ENCODE measurements around the gene IL21R. TPM values are rescaled to one million over a fixed set of nuclear protein-coding genes. Genes with fewer than 3 reads are reported as not detected.
A peak's percentile ranks its signal among the peaks of the same experiment; 100 is the strongest.

IL21R gene
- total and polyA plus RNA-seq, 2 donors (not counting 3 experiments of a cell fraction or from before 2014, with no cell fraction given), result 0.03 TPM; not detected in 1

- intact Hi-C loops (cut with micrococcal nuclease), result no loop called here
- TF ChIP-seq JUN (IDR thresholded peaks at IDR 0.05; ENCODE audit: borderline replicate concordance, insufficient read depth, insufficient read length, low read depth), result no peak
- TF ChIP-seq CTCF (IDR thresholded peaks at IDR 0.05; ENCODE audit: extremely low read depth in 1 of 2, insufficient read depth in 1 of 2, low read depth in 1 of 2, low read length in 2 of 2), result no peak
- no peak for TF ChIP-seq FOS (IDR thresholded peaks at IDR 0.05; ENCODE audit: borderline replicate concordance, insufficient read depth, low read length)
- TF ChIP-seq POLR2A (IDR thresholded peaks at IDR 0.05; ENCODE audit: low read depth, low read length), result no peak
- TF ChIP-seq GATA2 (IDR thresholded peaks at IDR 0.05; ENCODE audit: insufficient read depth, insufficient read length, low read depth, low read length), result no peak
- TF ChIP-seq MAX (IDR thresholded peaks at IDR 0.05; ENCODE audit: insufficient read depth, insufficient read length), result no peak
- TF ChIP-seq POLR2AphosphoS5 (IDR thresholded peaks at IDR 0.05; ENCODE audit: insufficient read depth, low read depth, low read length), result no peak
- no peak for TF ChIP-seq EZH2 (IDR thresholded peaks at IDR 0.05; ENCODE audit: borderline replicate concordance, low read depth, low read length, severe bottlenecking)
- no peak for TF ChIP-seq MYC (IDR thresholded peaks at IDR 0.05; ENCODE audit: low read depth, low read length)
- no TSS peak for BruUV-seq (replicated peaks)
- Histone ChIP-seq H2AFZ (ENCODE audit: low read depth, low read length) (no peak overlapping the region), H3K27ac (ENCODE audit: insufficient read depth, low read depth, low read length) (peak overlapping the region; percentile 10), H3K27me3 (ENCODE audit: control insufficient read depth in 2 of 2, insufficient read depth in 2 of 2, low read length in 2 of 2) (no peaks in the 10 kb centered on the region), H3K4me2 (ENCODE audit: insufficient read depth, low read length) (no peak overlapping the region), H3K9me1 (replicated peaks; ENCODE audit: control insufficient read depth, extremely low read depth, insufficient read depth, low read length) (no peaks in the 10 kb centered on the region), H3K9me3 (replicated peaks; ENCODE audit: control insufficient read depth, insufficient read depth, low read length) (no peaks in the 10 kb centered on the region), H4K20me1 (replicated peaks; ENCODE audit: control insufficient read depth, extremely low read depth, insufficient read depth, low read length) (no peaks in the 10 kb centered on the region), H3K9ac (replicated peaks; ENCODE audit: extremely low read depth, insufficient read depth, low read length) (no peak overlapping the region), H3K4me3 (replicated peaks in 1 of 3; ENCODE audit: insufficient read depth in 1 of 3, low read depth in 1 of 3, low read length in 3 of 3) (no peak overlapping the region), H3K79me2 (ENCODE audit: control insufficient read depth, insufficient read depth, low read length) (no peaks in the 10 kb centered on the region), H3K36me3 (ENCODE audit: control insufficient read depth in 2 of 2, extremely low read depth in 1 of 2, insufficient read depth in 2 of 2, low read length in 2 of 2) (peaks cover 13 to 31% of the 10 kb centered on the region in 2 experiments), H3K4me1 (ENCODE audit: control insufficient read depth, extremely low read depth, insufficient read depth, low read length) (peaks cover 12% of the 10 kb centered on the region)
- ChIA-PET POLR2A (no interaction called here), CTCF (interaction anchor here (0.9 to 1.8 kb wide), 6 partner anchors 9 to 352 kb away, joined by 3 to 9 read pairs (median 6); no protein-coding TSS in a partner anchor)
- dilution Hi-C loops (cut with MboI; ENCODE audit: extremely low pct_ligation_motif_present, low sequenced_read_pairs), result no loop called here
- DNase-seq (ENCODE audit: low read depth, low spot score) (no peak), FAIRE-seq (no peak)
These were observed 60.3 kb downstream of the IL21R start for GRCh38 chr16:27462200-27462845.
